A549 (cell line): ENCODE data around the gene POLH. TPM values are rescaled to one million over a fixed set of nuclear protein-coding genes. Genes with fewer than 3 reads are reported as not detected.

Source experiments
- ATAC-seq, 2 experiments: fragments of 200-7000 bp in 1 of 2; fragments of >200 bp in 1 of 2; cut with Nextera tagmentation in 1 of 2; cut with Tn5 transposase in 1 of 2; 3 replicates each; pipeline versions ENCODE4 v1.8.0 to v1.9.1; 2018 to 2020; ENCODE audit warnings: mild to moderate bottlenecking in 1 of 2, moderate library complexity in 1 of 2
- CTCF ChIA-PET: fragments of 300-600 bp; sonication (Branson Sonifier 250); formaldehyde crosslinking; extraction: SDS; loops from one replicate; lab custom pipeline; 2021; ENCODE audit warnings: antibody characterized with exemption, inconsistent platforms; lab: Yijun Ruan, JAX
- POLR2A ChIA-PET: fragments of 350-600 bp; formaldehyde crosslinking; extraction: SDS; loops from one replicate; lab custom pipeline; 2021; ENCODE audit warnings: antibody characterized with exemption, inconsistent platforms; lab: Yijun Ruan, JAX
- DNase-seq, 2 experiments: peaks; one replicate each; pipeline versions ENCODE4 v3.0.0 to v3.0.0-alpha.2; 2011 to 2016; ENCODE audit warnings: low read depth in 1 of 2, low spot score in 1 of 2
- FAIRE-seq: peaks from 2 replicates; lab custom pipeline; 2011; peaks lifted over from hg19 to GRCh38; lab: Jason Lieb, UNC
- H3K27ac ChIP-seq, 2 experiments: fragments of >200 bp; sonication (Bioruptor Twin); formaldehyde crosslinking; 3 replicates each; pipeline ENCODE4 v1.5.1; 2016 to 2017
- H3K4me1 ChIP-seq: fragments of >200 bp; sonication (Bioruptor Twin); formaldehyde crosslinking; 3 replicates; pipeline ENCODE4 v1.6.1; 2016
- H3K4me2 ChIP-seq: fragments of >200 bp; sonication (Bioruptor Twin); formaldehyde crosslinking; 3 replicates; pipeline ENCODE4 v1.6.1; 2016
- H3K4me3 ChIP-seq: fragments of >200 bp; sonication (Bioruptor Twin); formaldehyde crosslinking; 3 replicates; pipeline ENCODE4 v1.5.1; 2016
- H3K9me3 ChIP-seq: fragments of >200 bp; sonication (Bioruptor Twin); formaldehyde crosslinking; 3 replicates; pipeline ENCODE4 v1.6.1; 2016
- BHLHE40 ChIP-seq: IDR thresholded peaks from 2 replicates; pipeline ENCODE4 v1.6.1; 2012; ENCODE audit warnings: low read depth, low read length, inconsistent platforms
- CBX8 ChIP-seq: fragments of 200-600 bp; sonication (generic); IDR thresholded peaks from 2 replicates; pipeline ENCODE4 v1.6.1; 2016
- CHD2 ChIP-seq: fragments of 150-350 bp; IDR thresholded peaks from 2 replicates; pipeline ENCODE4 v1.6.1; 2014; ENCODE audit warnings: low read length; ENCODE audit not compliant: partially characterized antibody
- ESRRA ChIP-seq: fragments of 150-350 bp; IDR thresholded peaks from 2 replicates; pipeline ENCODE4 v1.6.1; 2014; ENCODE audit warnings: mild to moderate bottlenecking, low read length, borderline replicate concordance
- FOSL2 ChIP-seq, 2 experiments: fragments of 450-650 bp in 1 of 2; fragments of >200 bp in 1 of 2; sonication (Bioruptor Twin) in 1 of 2; formaldehyde crosslinking; IDR thresholded peaks; 2 replicates each; pipeline versions ENCODE4 v1.5.0 to v1.6.1; 2016 to 2020; ENCODE audit warnings: mild to moderate bottlenecking in 1 of 2, moderate library complexity in 1 of 2
- FOXS1 ChIP-seq: fragments of 250-450 bp; sonication (Bioruptor Pico); IDR thresholded peaks from 2 replicates; pipeline ENCODE4 v1.5.0; 2020; ENCODE audit warnings: mild to moderate bottlenecking, moderate library complexity
- HEYL ChIP-seq: fragments of 250-450 bp; sonication (Bioruptor Pico); IDR thresholded peaks from 2 replicates; pipeline ENCODE4 v1.8.0; 2021; ENCODE audit warnings: mild to moderate bottlenecking, moderate library complexity
- HOXA7 ChIP-seq: fragments of 250-450 bp; sonication (Bioruptor Pico); IDR thresholded peaks from 2 replicates; pipeline ENCODE4 v1.5.0; 2020; ENCODE audit warnings: mild to moderate bottlenecking, moderate library complexity
- HOXB5 ChIP-seq: fragments of 250-450 bp; sonication (Bioruptor Pico); IDR thresholded peaks from 2 replicates; pipeline ENCODE4 v1.5.0; 2020; ENCODE audit warnings: mild to moderate bottlenecking, moderate library complexity
- JUN ChIP-seq, 2 experiments: fragments of >200 bp; sonication (Bioruptor Twin); formaldehyde crosslinking; IDR thresholded peaks; 2 replicates in 1 of 2; 3 replicates in 1 of 2; pipeline ENCODE4 v1.6.1; 2016 to 2017
- KDM1A ChIP-seq: fragments of 200-600 bp; sonication (generic); IDR thresholded peaks from 2 replicates; pipeline ENCODE4 v1.6.1; 2016; ENCODE audit warnings: low read depth, mild to moderate bottlenecking
- KDM5A ChIP-seq: fragments of 200-600 bp; sonication (generic); IDR thresholded peaks from 2 replicates; pipeline ENCODE4 v1.6.1; 2016; ENCODE audit warnings: antibody characterized with exemption, mild to moderate bottlenecking
- MYC ChIP-seq: IDR thresholded peaks from 2 replicates; pipeline ENCODE4 v1.6.1; 2012; ENCODE audit warnings: mild to moderate bottlenecking, inconsistent platforms, low read length, improper control_type of control experiment, borderline replicate concordance
- NFE2L2 ChIP-seq: fragments of 150-350 bp; conservative IDR thresholded peaks from 2 replicates; pipeline ENCODE4 v1.6.1; 2014; ENCODE audit warnings: low read length
- NPAS2 ChIP-seq: fragments of 250-450 bp; sonication (Bioruptor Pico); IDR thresholded peaks from 2 replicates; pipeline ENCODE4 v1.8.0; 2022; ENCODE audit warnings: mild to moderate bottlenecking, moderate library complexity, borderline replicate concordance
- NR3C1 ChIP-seq: fragments of >200 bp; sonication (Bioruptor Twin); formaldehyde crosslinking; IDR thresholded peaks from 3 replicates; pipeline ENCODE4 v1.6.1; 2017
- POLR2A ChIP-seq: IDR thresholded peaks from 2 replicates; pipeline ENCODE4 v1.6.1; 2012; ENCODE audit warnings: mild to moderate bottlenecking, low read length
- RFX5 ChIP-seq: fragments of 450-650 bp; IDR thresholded peaks from 2 replicates; pipeline ENCODE4 v1.7.1; 2014; ENCODE audit warnings: antibody characterized with exemption, mild to moderate bottlenecking, moderate library complexity
- RNF2 ChIP-seq: fragments of 200-600 bp; sonication (generic); IDR thresholded peaks from 2 replicates; pipeline ENCODE4 v1.6.1; 2016; ENCODE audit warnings: low read depth, mild to moderate bottlenecking, antibody characterized with exemption, moderate library complexity, borderline replicate concordance
- SMC3 ChIP-seq: fragments of >200 bp; sonication (Bioruptor Twin); formaldehyde crosslinking; IDR thresholded peaks from 3 replicates; pipeline ENCODE4 v1.6.1; 2018; ENCODE audit warnings: inconsistent platforms
- TFCP2L1 ChIP-seq: fragments of 250-450 bp; sonication (Bioruptor Pico); IDR thresholded peaks from 2 replicates; pipeline ENCODE4 v1.5.0; 2021; ENCODE audit warnings: mild to moderate bottlenecking
- ZFP36 ChIP-seq: fragments of 450-650 bp; IDR thresholded peaks from 2 replicates; pipeline ENCODE4 v1.6.1; 2014; ENCODE audit warnings: borderline replicate concordance; ENCODE audit not compliant: partially characterized antibody
- ZNF302 ChIP-seq: fragments of 250-450 bp; sonication (Bioruptor Pico); IDR thresholded peaks from 2 replicates; pipeline ENCODE4 v1.9.0; 2021; ENCODE audit warnings: inconsistent platforms, mild to moderate bottlenecking, moderate library complexity
- WGBS: methylation state at CpG from one replicate; pipeline ENCODE4 v1.1.6; 2017; ENCODE audit errors: missing lambda C conversion rate; 5-methylcytosine and 5-hydroxymethylcytosine counted together
- polyA plus RNA-seq, 4 experiments: library from polyadenylated mRNA; depleted of rRNA in 3 of 4; stranded (reverse); fragments of >200 nt; fragmentation: RNase III in 1 of 4; extraction: RNeasy Plus Mini Kit Qiagen cat#74134 plus additional on column Dnase treatment in 1 of 4; gene quantifications; 2 replicates in 3 of 4; 3 replicates in 1 of 4; pipeline ENCODE4 v1.2.3, GENCODE V29; 2011 to 2017
- TF ChIP-seq, protein P1 (sequence below): fragments of 200-600 bp; sonication (generic); IDR thresholded peaks from 2 replicates; pipeline ENCODE4 v1.6.1; 2016; ENCODE audit warnings: antibody characterized with exemption, mild to moderate bottlenecking, moderate library complexity
- TF ChIP-seq, protein P2 (sequence below): fragments of >200 bp; sonication (Bioruptor Twin); formaldehyde crosslinking; IDR thresholded peaks from 3 replicates; pipeline ENCODE4 v1.6.1; 2016
- TF ChIP-seq, protein P3 (sequence below): fragments of 450-650 bp; IDR thresholded peaks from 2 replicates; pipeline ENCODE4 v1.6.1; 2014; ENCODE audit warnings: antibody characterized with exemption
- TF ChIP-seq, protein P4 (sequence below): IDR thresholded peaks from 2 replicates; pipeline ENCODE4 v1.6.1; 2012
- TF ChIP-seq, protein P5 (sequence below): IDR thresholded peaks from 2 replicates; pipeline ENCODE4 v1.6.1; 2012; ENCODE audit warnings: low read depth, borderline replicate concordance

POLH gene
- polyA plus RNA-seq, 2 of the 4 experiments (the other 2 are of a cell fraction): 7.0 to 14.4 TPM

DNA sequence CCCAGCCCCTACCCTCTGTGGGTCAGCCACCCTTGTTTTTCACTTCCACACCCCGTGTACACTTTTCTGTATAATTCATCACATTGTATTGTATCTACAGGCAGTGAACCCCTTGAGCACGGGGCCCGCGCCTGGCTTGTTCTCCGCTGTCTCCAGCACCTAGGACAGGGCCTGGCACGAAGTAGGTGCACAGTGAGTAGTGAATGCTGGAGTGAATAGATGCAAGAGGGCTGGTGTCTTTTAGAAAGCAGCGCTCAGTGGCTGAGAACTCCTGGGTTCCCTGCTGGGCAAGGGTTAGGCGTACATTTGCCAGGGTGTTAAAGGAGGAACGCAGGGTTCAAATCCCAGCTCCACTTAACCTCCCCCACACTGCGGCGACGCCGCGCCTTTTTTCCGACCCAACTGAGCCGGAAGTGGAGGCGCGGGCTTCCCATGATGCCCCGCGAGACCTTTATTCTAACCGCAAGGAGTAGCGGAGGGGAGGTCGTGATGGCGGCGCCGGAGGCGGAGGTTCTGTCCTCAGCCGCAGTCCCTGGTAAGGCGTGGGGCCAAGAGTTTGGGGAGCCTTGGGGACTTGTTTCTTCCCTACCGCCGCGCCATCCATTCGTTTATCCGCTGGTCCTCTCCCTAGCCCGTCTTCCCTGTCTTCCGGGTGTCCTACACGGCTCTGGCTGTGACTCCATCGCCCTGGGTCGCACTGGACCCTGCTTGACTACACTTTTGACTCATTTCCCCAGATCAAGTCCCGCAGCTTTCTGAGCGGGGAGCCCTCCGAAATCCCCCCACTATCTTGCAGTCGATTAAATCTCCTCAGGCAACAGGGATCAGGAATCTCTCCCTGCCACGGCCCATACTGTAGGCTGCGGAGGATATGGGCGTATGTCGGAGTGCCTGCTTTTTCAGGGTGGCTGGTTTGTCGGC, 59.7 kb downstream of the POLH start, which contains the start of gene MAD2L1BP (continued):
- TF ChIP-seq CHD2: no peak
- TF ChIP-seq ZFP36: no peak
- TF ChIP-seq, protein P1, sequence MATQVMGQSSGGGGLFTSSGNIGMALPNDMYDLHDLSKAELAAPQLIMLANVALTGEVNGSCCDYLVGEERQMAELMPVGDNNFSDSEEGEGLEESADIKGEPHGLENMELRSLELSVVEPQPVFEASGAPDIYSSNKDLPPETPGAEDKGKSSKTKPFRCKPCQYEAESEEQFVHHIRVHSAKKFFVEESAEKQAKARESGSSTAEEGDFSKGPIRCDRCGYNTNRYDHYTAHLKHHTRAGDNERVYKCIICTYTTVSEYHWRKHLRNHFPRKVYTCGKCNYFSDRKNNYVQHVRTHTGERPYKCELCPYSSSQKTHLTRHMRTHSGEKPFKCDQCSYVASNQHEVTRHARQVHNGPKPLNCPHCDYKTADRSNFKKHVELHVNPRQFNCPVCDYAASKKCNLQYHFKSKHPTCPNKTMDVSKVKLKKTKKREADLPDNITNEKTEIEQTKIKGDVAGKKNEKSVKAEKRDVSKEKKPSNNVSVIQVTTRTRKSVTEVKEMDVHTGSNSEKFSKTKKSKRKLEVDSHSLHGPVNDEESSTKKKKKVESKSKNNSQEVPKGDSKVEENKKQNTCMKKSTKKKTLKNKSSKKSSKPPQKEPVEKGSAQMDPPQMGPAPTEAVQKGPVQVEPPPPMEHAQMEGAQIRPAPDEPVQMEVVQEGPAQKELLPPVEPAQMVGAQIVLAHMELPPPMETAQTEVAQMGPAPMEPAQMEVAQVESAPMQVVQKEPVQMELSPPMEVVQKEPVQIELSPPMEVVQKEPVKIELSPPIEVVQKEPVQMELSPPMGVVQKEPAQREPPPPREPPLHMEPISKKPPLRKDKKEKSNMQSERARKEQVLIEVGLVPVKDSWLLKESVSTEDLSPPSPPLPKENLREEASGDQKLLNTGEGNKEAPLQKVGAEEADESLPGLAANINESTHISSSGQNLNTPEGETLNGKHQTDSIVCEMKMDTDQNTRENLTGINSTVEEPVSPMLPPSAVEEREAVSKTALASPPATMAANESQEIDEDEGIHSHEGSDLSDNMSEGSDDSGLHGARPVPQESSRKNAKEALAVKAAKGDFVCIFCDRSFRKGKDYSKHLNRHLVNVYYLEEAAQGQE: peak; percentile 66
- no peak for TF ChIP-seq CBX8
- no peak for TF ChIP-seq HOXA7 (CRISPR knock-in tag)
- no peak for TF ChIP-seq NFE2L2
- TF ChIP-seq, protein P2, sequence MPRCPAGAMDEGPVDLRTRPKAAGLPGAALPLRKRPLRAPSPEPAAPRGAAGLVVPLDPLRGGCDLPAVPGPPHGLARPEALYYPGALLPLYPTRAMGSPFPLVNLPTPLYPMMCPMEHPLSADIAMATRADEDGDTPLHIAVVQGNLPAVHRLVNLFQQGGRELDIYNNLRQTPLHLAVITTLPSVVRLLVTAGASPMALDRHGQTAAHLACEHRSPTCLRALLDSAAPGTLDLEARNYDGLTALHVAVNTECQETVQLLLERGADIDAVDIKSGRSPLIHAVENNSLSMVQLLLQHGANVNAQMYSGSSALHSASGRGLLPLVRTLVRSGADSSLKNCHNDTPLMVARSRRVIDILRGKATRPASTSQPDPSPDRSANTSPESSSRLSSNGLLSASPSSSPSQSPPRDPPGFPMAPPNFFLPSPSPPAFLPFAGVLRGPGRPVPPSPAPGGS: peak; percentile 44; the same call in 1 of the 3 replicates
- no peak for TF ChIP-seq ZNF302
- TF ChIP-seq, protein P3, sequence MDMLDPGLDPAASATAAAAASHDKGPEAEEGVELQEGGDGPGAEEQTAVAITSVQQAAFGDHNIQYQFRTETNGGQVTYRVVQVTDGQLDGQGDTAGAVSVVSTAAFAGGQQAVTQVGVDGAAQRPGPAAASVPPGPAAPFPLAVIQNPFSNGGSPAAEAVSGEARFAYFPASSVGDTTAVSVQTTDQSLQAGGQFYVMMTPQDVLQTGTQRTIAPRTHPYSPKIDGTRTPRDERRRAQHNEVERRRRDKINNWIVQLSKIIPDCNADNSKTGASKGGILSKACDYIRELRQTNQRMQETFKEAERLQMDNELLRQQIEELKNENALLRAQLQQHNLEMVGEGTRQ: no peak
- TF ChIP-seq RNF2: no peak
- TF ChIP-seq TFCP2L1: no peak
- TF ChIP-seq NPAS2 (CRISPR knock-in tag): no peak
- TF ChIP-seq, protein P4, sequence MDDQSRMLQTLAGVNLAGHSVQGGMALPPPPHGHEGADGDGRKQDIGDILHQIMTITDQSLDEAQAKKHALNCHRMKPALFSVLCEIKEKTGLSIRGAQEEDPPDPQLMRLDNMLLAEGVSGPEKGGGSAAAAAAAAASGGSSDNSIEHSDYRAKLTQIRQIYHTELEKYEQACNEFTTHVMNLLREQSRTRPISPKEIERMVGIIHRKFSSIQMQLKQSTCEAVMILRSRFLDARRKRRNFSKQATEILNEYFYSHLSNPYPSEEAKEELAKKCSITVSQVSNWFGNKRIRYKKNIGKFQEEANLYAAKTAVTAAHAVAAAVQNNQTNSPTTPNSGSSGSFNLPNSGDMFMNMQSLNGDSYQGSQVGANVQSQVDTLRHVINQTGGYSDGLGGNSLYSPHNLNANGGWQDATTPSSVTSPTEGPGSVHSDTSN: no peak
- no peak for TF ChIP-seq HEYL (CRISPR knock-in tag)
- TF ChIP-seq ESRRA: no peak
- TF ChIP-seq NR3C1: no peak
- TF ChIP-seq, all 56 proteins: peak for 9

DNA sequence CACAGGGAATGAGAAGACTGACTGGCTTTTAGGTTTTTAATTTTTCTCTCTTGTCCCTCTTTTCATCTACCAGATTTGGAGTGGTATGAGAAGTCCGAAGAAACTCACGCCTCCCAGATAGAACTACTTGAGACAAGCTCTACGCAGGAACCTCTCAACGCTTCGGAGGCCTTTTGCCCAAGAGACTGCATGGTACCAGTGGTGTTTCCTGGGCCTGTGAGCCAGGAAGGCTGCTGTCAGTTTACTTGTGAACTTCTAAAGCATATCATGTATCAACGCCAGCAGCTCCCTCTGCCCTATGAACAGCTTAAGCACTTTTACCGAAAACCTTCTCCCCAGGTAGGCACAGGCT, 60.3 kb downstream of the POLH start:
- ChIA-PET POLR2A (interaction anchor here (2.1 kb wide), 1 partner anchor 8 kb away, joined by 13 read pairs; the partner anchor contains the start of gene RSPH9), CTCF (no interaction called here)
- Histone ChIP-seq H3K9me3 (no peaks in the 10 kb centered on the region), H3K27ac (peak overlapping the region; percentile 91), H3K4me2 (peak overlapping the region; percentile 96), H3K4me1 (peaks cover 14% of the 10 kb centered on the region), H3K4me3 (peak overlapping the region; percentile 94)
- TF ChIP-seq POLR2A (no peak), FOXS1 (CRISPR knock-in tag) (no peak), BHLHE40 (no peak), RFX5 (no peak), HOXB5 (CRISPR knock-in tag) (no peak), ZFP36 (no peak), RNF2 (no peak), SMC3 (no peak), MYC (no peak), JUN (IDR thresholded peaks at IDR 0.05) (no peak), TFCP2L1 (no peak), ZNF302 (no peak), KDM5A (no peak), CHD2 (no peak), FOSL2 (IDR thresholded peaks at IDR 0.05) (no peak), FOSL2 (CRISPR knock-in tag; IDR thresholded peaks at IDR 0.05) (no peak), KDM1A (no peak)
- TF ChIP-seq, protein P5, sequence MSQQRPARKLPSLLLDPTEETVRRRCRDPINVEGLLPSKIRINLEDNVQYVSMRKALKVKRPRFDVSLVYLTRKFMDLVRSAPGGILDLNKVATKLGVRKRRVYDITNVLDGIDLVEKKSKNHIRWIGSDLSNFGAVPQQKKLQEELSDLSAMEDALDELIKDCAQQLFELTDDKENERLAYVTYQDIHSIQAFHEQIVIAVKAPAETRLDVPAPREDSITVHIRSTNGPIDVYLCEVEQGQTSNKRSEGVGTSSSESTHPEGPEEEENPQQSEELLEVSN: no peak
- ATAC-seq (peak; percentile 13 to 15; a peak in 4 of 6 replicates), DNase-seq (no peak), FAIRE-seq (no peak)
- 51% methylated on average over 7 of the region's 7 CpGs for WGBS
